IMR-90 (cell line): ENCODE measurements around the gene HSPA6.

ENCODE experiments used
- CTCF ChIP-seq: conservative IDR thresholded peaks from 2 replicates; pipeline ENCODE4 v1.5.1; 2012; ENCODE audit warnings: mild to moderate bottlenecking, low read depth, low read length, improper control_type of control experiment
- POLR2A ChIP-seq: IDR thresholded peaks from 2 replicates; pipeline ENCODE4 v1.6.1; 2012; ENCODE audit warnings: mild to moderate bottlenecking, low read depth, low read length

- TF ChIP-seq CTCF (no peak), POLR2A (no peak)
Measured at GRCh38 chr1:161531986-161532643, 7.8 kb downstream of the HSPA6 start.
